Keratinocyte (primary cell): ENCODE measurements around the gene SNX19. TPM values are rescaled to one million over a fixed set of nuclear protein-coding genes. Genes with fewer than 3 reads are reported as not detected.

Experiments used
- DNase-seq: peaks from one replicate; pipeline ENCODE4 v3.0.0-alpha.2; 2011; ENCODE audit warnings: low read depth, missing footprints, low spot score
- FAIRE-seq: peaks from 2 replicates; lab custom pipeline; 2011; peaks lifted over from hg19 to GRCh38; lab: Jason Lieb, UNC
- H2AFZ ChIP-seq: 2 replicates; pipeline ENCODE4 v1.6.0; 2012; ENCODE audit warnings: low read length, control low read depth, inconsistent platforms; ENCODE audit not compliant: control insufficient read depth
- H3K27ac ChIP-seq: 2 replicates; pipeline ENCODE4 v1.5.1; 2011; ENCODE audit warnings: low read length; ENCODE audit not compliant: control insufficient read depth, insufficient read depth
- H3K27me3 ChIP-seq: 3 replicates; pipeline ENCODE4 v1.6.0; 2011; ENCODE audit warnings: low read length; ENCODE audit not compliant: control insufficient read depth, insufficient read depth; ENCODE audit errors: extremely low read depth
- H3K36me3 ChIP-seq, 2 experiments: 2 replicates in 1 of 2; 3 replicates in 1 of 2; pipeline ENCODE4 v1.5.1; 2011; ENCODE audit warnings: low read length in 2 of 2, mild to moderate bottlenecking in 1 of 2; ENCODE audit not compliant: control insufficient read depth in 2 of 2, insufficient read depth in 2 of 2; ENCODE audit errors: extremely low read depth in 1 of 2
- H3K4me1 ChIP-seq: 3 replicates; pipeline ENCODE4 v1.5.1; 2011; ENCODE audit warnings: low read length; ENCODE audit not compliant: control insufficient read depth, insufficient read depth; ENCODE audit errors: extremely low read depth
- H3K4me2 ChIP-seq: 3 replicates; pipeline ENCODE4 v1.6.0; 2011; ENCODE audit warnings: low read depth, low read length; ENCODE audit not compliant: control insufficient read depth, insufficient read depth; ENCODE audit errors: extremely low read depth
- H3K4me3 ChIP-seq, 3 experiments: fragments of 200-600 bp in 1 of 3; sonication (generic) in 1 of 3; 2 replicates in 2 of 3; 3 replicates in 1 of 3; pipeline ENCODE4 v1.5.1; 2011 to 2016; ENCODE audit warnings: low read length in 3 of 3, mild to moderate bottlenecking in 3 of 3, control low read depth in 2 of 3, inconsistent platforms in 1 of 3, low read depth in 1 of 3, mixed read lengths in 1 of 3, mixed run types in 1 of 3, moderate library complexity in 1 of 3; ENCODE audit not compliant: control insufficient read depth in 2 of 3, insufficient read depth in 2 of 3; ENCODE audit errors: extremely low read depth in 1 of 3
- H3K79me2 ChIP-seq: 2 replicates; pipeline ENCODE4 v1.6.0; 2012; ENCODE audit warnings: low read length; ENCODE audit not compliant: control insufficient read depth, insufficient read depth
- H3K9ac ChIP-seq: 3 replicates; pipeline ENCODE4 v1.6.0; 2011; ENCODE audit warnings: low read length; ENCODE audit not compliant: control insufficient read depth, insufficient read depth; ENCODE audit errors: extremely low read depth
- H3K9me1 ChIP-seq: 3 replicates; pipeline ENCODE4 v1.6.0; 2011; ENCODE audit warnings: low read length; ENCODE audit not compliant: control insufficient read depth, insufficient read depth; ENCODE audit errors: extremely low read depth
- H3K9me3 ChIP-seq: 2 replicates; pipeline ENCODE4 v1.5.1; 2012; ENCODE audit warnings: low read depth, low read length; ENCODE audit not compliant: control insufficient read depth
- H4K20me1 ChIP-seq: 3 replicates; pipeline ENCODE4 v1.6.0; 2011; ENCODE audit warnings: low read length; ENCODE audit not compliant: control insufficient read depth, insufficient read depth; ENCODE audit errors: extremely low read depth
- CTCF ChIP-seq, 3 experiments: IDR thresholded peaks in 1 of 3; conservative IDR thresholded peaks in 1 of 3; optimal IDR thresholded peaks in 1 of 3; 2 replicates in 2 of 3; 3 replicates in 1 of 3; pipeline versions ENCODE3 to v1.5.1; 2011; ENCODE audit warnings: low read length in 3 of 3, mild to moderate bottlenecking in 3 of 3, moderate library complexity in 2 of 3, control low read depth in 1 of 3, inconsistent platforms in 1 of 3; ENCODE audit not compliant: insufficient read depth in 2 of 3; ENCODE audit errors: extremely low read depth in 1 of 3
- EZH2 ChIP-seq: IDR thresholded peaks from one replicate; pipeline ENCODE4 v1.6.1; 2012; ENCODE audit warnings: inconsistent platforms, mild to moderate bottlenecking, low read length, moderate library complexity
- dilution Hi-C: fragments of 300-500 bp; cut with MboI; formaldehyde crosslinking; loops from one replicate; pipeline ENCODE4 v1.7.0; 2020; ENCODE audit warnings: low sequenced_read_pairs; ENCODE audit not compliant: extremely low pct_ligation_motif_present
- polyA plus RNA-seq, 5 experiments: library from polyadenylated mRNA; depleted of rRNA in 3 of 5; stranded (reverse) in 3 of 5; stranded (forward) in 1 of 5; unstranded in 1 of 5; fragments of >200 nt; gene quantifications; 1 replicate in 1 of 5; 2 replicates in 3 of 5; 3 replicates in 1 of 5; pipeline versions ENCODE4 v1.2.1 to v1.2.3, GENCODE V29; 2011 to 2012; ENCODE audit warnings: missing spikeins in 2 of 5, low read depth in 1 of 5, low replicate concordance in 1 of 5

Gene SNX19
- polyA plus RNA-seq, 1 donor (not counting 4 experiments of a cell fraction or from before 2014, with no cell fraction given) = 29.1 TPM

GRCh38 chr11:130913268-130913667, 3.0 kb downstream of the SNX19 start:
- H3K36me3 ChIP-seq = peaks cover 10 to 26% of the 10 kb centered on the region in 2 experiments
- dilution Hi-C loops = no loop called here

GRCh38 chr11:130912552-130912951, 3.7 kb downstream of the SNX19 start:
- dilution Hi-C loops = no loop called here
- Histone ChIP-seq H3K9me3 (no peaks in the 10 kb centered on the region), H3K9ac (no peak overlapping the region), H3K4me2 (no peak overlapping the region), H3K27me3 (no peaks in the 10 kb centered on the region), H3K4me3 (no peak overlapping the region), H4K20me1 (no peaks in the 10 kb centered on the region), H3K36me3 (peaks cover 12 to 32% of the 10 kb centered on the region in 2 experiments), H3K4me1 (peaks cover 34% of the 10 kb centered on the region), H3K79me2 (peaks cover 49% of the 10 kb centered on the region), H3K9me1 (no peaks in the 10 kb centered on the region), H2AFZ (no peak overlapping the region), H3K27ac (no peak overlapping the region)
- DNase-seq (no peak), FAIRE-seq (no peak)
- no peak for TF ChIP-seq EZH2
- no peak for TF ChIP-seq CTCF (optimal IDR thresholded peaks at IDR 0.05 in 1 of 3, IDR thresholded peaks at IDR 0.05 in 1 of 3, conservative IDR thresholded peaks at IDR 0.05 in 1 of 3; ENCODE audit: extremely low read depth in 1 of 3, insufficient read depth in 2 of 3, low read length in 3 of 3)

More at GRCh38 chr11:130913268-130913667, 3.0 kb downstream of the SNX19 start:
- no peak overlapping the region for H3K4me2 ChIP-seq
- no peaks in the 10 kb centered on the region for H3K27me3 ChIP-seq
- no peak for DNase-seq
- no peaks in the 10 kb centered on the region for H3K9me3 ChIP-seq
- no peak overlapping the region for H2AFZ ChIP-seq
- H3K79me2 ChIP-seq = peaks cover 45% of the 10 kb centered on the region
- peaks cover 34% of the 10 kb centered on the region for H3K4me1 ChIP-seq
- H4K20me1 ChIP-seq = no peaks in the 10 kb centered on the region
- FAIRE-seq = no peak
- no peak overlapping the region for H3K27ac ChIP-seq
- no peak overlapping the region for H3K9ac ChIP-seq
- H3K4me3 ChIP-seq = no peak overlapping the region
- H3K9me1 ChIP-seq = no peaks in the 10 kb centered on the region
- TF ChIP-seq EZH2 = no peak
- TF ChIP-seq CTCF (optimal IDR thresholded peaks at IDR 0.05 in 1 of 3, IDR thresholded peaks at IDR 0.05 in 1 of 3, conservative IDR thresholded peaks at IDR 0.05 in 1 of 3; ENCODE audit: extremely low read depth in 1 of 3, insufficient read depth in 2 of 3, low read length in 3 of 3) = no peak
